Loucy (cell line): Measurements from ENCODE around the gene NDE1.

ENCODE experiments used
- CTCF ChIP-seq: fragments of 200-600 bp; sonication (generic); conservative IDR thresholded peaks from 2 replicates; pipeline ENCODE4 v1.5.1; 2014; ENCODE audit warnings: mild to moderate bottlenecking, antibody characterized with exemption, low read length
- EZH2phosphoT487 ChIP-seq: fragments of 200-600 bp; IDR thresholded peaks from 2 replicates; pipeline ENCODE4 v1.6.1; 2018; ENCODE audit warnings: antibody characterized with exemption, mild to moderate bottlenecking, moderate library complexity, borderline replicate concordance

- no peak for TF ChIP-seq CTCF
- no peak for TF ChIP-seq EZH2phosphoT487
These were observed 89.4 kb downstream of the NDE1 start for GRCh38 chr16:15739464-15739863.
